GM21825 (cell line): Measurements from ENCODE around the gene HOXA10.

Source experiments
- ATAC-seq: cut with Tn5 transposase; IDR thresholded peaks from one replicate; pipeline ENCODE4 v1.9.1; 2021; ENCODE audit warnings: mild to moderate bottlenecking, moderate library complexity; ENCODE audit not compliant: unreplicated experiment

The HOXA10 gene

DNA sequence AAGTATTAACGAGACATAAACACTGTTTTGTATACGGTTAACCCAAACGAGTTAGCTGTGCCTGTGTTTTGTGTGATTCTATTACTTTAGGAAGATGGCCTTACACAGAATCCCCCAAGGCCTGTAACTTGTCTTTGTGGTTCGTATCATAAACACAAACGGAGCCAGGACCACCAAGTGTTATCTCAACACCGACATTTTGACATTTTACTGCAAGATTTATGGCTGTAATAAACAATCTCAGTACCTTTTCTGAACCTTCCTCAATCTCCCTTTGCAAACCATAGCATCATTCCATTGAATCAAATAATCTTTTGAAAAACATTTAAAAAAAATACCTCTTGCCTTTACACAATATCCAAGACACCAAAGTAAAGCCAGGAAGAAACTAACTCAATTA is 41.1 kb downstream of the HOXA10 start:
- no peak for ATAC-seq

DNA sequence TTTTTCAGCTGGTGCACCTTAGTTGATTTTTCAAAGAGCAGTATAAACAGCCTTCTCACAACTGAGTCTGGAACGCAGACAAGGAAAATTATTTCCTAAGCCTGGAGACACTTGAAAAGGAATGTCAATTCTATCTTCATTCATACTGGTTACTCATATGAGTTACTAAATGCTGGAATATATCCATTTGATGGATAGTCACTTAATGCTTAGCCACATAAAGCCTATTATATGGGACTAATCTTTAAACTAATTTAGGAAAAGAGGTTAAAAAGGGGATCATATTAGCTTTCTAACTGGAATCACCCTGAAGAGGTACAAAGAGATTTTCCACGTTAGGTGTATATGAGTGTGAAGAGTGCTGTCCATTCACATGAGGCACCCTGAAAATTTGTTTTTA is 41.9 kb downstream of the HOXA10 start:
- no peak for ATAC-seq

GRCh38 chr7:27131390-27131819 is 42.7 kb downstream of the HOXA10 start:
- no peak for ATAC-seq

- ATAC-seq = no peak
Measured at GRCh38 chr7:27130540-27131389, 43.4 kb downstream of the HOXA10 start, which contains the start of gene HOXA4. HOXA4 (minus strand) TSS chr7:27130757; CDS start chr7:27130733, 24 bp downstream.

- ATAC-seq = no peak
Measured at GRCh38 chr7:27129729-27130539, 44.2 kb downstream of the HOXA10 start.

DNA sequence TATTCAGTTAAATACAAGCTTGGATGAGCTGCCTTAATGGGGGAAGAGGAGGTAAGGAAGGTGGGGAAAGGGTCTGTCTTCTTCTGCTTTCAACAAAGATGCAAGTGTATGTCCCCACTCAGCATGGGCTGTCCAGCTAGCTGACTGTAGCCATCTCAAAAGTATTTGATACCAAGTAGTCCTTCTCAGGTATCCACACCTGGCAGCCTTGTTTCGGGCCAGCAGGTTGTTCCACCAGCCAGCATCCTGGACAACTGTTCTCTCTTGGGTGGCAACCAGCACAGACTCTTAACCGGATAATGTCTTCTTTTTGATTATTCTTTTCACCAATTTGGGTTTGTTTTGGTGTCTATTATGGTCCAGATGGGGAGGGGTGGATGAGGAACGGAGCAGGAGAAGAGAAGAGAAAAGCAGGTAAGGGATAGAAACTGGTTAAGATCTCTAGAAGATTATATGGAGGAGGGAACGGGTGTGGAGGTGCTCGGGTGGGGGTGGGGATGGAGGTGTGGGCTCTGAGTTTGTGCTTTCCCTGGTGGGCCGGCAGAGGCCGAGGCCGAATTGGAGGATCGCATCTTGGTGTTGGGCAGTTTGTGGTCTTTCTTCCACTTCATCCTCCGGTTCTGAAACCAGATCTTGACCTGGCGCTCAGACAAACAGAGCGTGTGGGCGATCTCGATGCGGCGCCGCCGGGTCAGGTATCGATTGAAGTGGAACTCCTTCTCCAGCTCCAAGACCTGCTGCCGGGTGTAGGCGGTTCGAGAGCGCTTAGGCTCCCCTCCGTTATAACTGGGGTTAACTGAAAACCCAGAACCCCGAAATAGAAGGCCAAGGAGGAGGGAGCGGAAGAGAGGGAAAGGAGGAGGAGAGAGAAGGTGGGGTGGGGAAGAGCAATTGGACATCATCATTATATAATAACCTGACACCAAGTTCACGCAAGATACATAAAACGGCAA is 45.1 kb downstream of the HOXA10 start:
- ATAC-seq = no peak

- ATAC-seq = no peak
Measured at GRCh38 chr7:27128034-27128433, 46.1 kb downstream of the HOXA10 start.

- ATAC-seq = no peak
Measured at GRCh38 chr7:27126596-27127327, 47.4 kb downstream of the HOXA10 start.

GRCh38 chr7:27125986-27126394 is 48.1 kb downstream of the HOXA10 start:
- no peak for ATAC-seq

DNA sequence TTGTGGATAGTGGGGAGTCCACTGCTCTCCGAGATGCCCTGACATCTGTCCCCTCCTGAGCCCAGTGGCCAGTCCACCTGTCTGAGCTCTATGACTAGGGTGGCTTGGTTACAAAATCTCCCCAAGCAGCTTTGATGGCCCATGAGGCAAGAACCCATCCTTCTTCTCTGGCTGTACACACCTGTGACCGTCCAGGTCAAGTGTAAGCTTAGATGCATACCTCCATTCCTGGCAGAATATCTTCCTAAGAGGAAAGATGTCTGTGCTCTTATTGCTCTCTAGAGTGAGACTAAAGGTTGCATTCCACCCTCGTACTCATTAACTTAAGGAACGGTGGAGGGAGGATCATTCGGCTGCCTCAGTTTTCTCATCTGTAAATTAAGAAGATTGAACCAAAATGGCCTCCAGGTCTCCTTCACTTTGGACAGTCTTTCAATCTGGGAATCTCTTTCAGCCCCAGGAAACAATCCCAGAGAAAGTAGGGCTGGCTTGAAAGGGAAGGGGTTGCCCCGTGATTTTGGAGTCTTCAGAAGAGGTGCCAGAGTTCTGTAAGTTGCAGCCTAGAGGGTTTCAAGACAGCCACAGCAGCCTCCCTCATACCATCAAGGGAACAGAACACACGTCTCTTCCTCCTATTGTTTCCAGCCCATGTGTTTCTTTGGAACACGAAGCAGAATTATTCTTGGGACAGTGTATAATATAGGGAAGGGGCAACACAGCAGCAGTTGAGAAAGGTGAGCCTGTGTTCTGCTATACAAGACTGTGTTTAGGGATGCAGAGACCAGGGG is 49.0 kb downstream of the HOXA10 start:
- no peak for ATAC-seq

- no peak for ATAC-seq
Measured at GRCh38 chr7:27124096-27124901, 49.8 kb downstream of the HOXA10 start.

- no peak for ATAC-seq
Measured at GRCh38 chr7:27123477-27124053, 50.6 kb downstream of the HOXA10 start.

- no peak for ATAC-seq
Measured at GRCh38 chr7:27123007-27123476, 51.1 kb downstream of the HOXA10 start.

GRCh38 chr7:27122077-27122910 is 51.8 kb downstream of the HOXA10 start:
- ATAC-seq = no peak

DNA sequence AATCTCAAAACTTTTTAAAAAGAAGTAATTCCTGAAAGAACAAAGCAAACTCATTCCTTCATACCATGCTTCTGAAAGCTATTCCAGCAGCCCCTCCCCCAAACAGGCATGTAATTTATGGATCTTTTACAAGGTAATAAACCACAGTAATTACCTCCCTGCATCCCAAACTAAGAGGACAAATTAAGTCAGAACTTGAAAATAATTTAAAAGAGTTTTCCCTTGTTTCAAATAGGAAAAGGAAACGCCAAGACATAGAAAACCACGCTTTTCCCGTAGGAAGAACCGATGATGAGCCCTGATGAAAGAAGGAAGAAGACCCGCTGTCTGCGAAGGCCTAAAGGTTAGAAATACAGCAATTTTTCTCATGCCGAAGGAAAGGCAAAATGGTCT is 52.4 kb downstream of the HOXA10 start:
- ATAC-seq = no peak
